Stimulated activated CD8-positive, alpha-beta memory T cell treated with anti-CD3 and anti-CD28 coated beads, Interleukin-2, amount 100 ng/mL, for 1 hour (primary cell): ENCODE data around the gene CD86.
"Not testable (repeated sequence)": the region's sequence is repeated elsewhere in the genome, so short reads cannot be mapped to it uniquely, and the experiment has no call there.

ENCODE experiments used
- DNase-seq, 2 donors: peaks; one replicate each; pipeline ENCODE4 v3.0.0-alpha.2; 2020; ENCODE audit warnings: low read depth in 2 of 2

Gene CD86, protein sequence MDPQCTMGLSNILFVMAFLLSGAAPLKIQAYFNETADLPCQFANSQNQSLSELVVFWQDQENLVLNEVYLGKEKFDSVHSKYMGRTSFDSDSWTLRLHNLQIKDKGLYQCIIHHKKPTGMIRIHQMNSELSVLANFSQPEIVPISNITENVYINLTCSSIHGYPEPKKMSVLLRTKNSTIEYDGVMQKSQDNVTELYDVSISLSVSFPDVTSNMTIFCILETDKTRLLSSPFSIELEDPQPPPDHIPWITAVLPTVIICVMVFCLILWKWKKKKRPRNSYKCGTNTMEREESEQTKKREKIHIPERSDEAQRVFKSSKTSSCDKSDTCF

DNA sequence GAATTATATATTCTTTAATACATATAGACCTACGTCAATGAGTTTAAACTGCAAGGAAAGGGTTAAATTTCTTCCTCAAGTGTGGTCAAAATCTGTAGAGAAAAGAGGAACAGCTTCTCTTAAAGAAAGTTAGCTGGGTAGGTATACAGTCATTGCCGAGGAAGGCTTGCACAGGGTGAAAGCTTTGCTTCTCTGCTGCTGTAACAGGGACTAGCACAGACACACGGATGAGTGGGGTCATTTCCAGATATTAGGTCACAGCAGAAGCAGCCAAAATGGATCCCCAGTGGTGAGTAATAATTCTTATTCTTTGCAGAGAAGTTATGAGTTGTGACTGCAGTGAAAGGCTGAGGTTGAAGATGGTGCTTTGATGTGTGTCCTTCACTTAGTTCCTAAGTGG is at the start of gene CD86:
TSS of gene CD86 (plus strand) at position 148 of the 400 bp plus-strand sequence. CDS start at position 276, 128 bp downstream.
- DNase-seq = no peak

DNA sequence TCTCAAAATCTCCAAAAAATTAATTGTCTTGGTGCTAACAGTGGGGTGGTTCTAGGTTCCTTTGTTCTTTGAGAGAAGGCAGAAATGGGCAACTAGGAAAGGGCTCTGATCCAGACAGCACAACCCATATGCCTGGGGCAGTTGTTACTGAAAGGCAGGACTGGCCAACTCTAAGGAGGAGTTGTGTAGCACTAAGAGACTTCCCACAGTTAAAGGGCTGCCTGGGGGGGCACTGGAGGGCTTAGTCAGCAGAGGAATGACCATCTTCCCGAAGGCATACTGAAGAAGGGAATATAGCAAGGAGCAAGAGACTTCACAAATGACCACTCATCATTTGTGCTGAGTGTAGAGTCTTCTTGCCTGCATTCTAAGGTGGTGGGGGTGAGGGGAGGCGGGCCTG is 48.9 kb upstream of the CD86 start:
- DNase-seq = no peak

DNA sequence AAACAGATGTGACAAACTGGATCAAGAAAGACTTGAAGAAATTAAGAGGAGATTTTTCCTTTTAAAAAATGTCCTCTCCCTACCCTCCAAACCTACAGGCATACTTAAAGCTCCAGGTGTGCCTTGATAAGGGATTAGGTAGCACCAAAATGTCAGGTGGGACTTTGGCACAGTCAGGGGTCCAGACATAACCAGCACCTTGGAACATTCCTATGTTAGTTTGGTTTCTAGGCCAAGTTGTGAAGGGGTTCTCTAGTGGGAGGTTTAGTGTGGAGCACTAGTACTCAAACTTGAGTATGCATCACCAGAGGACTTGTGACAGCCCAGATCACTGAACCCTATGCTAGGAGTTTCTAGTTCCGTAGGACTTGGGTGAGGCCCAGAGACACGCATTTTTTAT is 47.0 kb upstream of the CD86 start:
- DNase-seq = no peak

DNA sequence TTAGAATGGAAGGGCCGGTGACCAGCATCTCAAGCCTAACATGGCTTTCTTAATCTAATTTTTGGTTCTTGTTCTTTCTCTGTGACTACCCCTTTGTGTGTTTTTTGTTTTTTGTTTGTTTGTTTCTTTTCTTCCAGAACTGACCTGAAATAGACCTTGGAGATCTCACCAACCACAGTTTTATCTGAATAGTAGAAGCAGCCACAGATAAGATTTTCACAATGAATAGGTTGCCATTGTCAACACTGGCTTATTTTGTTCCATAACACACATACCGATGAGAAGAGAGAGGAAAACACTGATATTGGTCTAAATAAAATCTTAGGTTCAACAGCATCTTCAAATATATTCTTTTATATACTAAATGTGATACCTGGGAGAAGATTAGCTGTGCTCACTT is 44.7 kb upstream of the CD86 start:
- no peak for DNase-seq

DNA sequence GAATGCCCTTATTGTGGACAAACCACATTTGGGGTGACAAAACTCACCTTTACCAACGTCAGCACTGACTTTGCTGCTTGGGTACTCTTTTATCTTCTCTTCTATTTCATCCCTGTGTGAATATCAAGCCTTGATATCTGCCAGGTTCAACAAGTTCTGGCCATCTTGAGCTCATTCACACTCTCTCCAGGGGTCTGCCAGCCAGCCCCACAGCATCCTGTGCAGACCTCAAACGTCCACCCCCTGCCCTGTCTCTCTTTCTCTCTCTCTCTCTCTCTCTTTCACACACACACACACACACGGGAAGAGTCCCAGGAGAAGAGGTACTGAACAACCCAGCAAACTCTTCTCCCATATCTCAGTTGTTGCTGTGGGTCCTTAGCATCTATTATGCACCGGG is 43.8 kb upstream of the CD86 start:
- no peak for DNase-seq

DNA sequence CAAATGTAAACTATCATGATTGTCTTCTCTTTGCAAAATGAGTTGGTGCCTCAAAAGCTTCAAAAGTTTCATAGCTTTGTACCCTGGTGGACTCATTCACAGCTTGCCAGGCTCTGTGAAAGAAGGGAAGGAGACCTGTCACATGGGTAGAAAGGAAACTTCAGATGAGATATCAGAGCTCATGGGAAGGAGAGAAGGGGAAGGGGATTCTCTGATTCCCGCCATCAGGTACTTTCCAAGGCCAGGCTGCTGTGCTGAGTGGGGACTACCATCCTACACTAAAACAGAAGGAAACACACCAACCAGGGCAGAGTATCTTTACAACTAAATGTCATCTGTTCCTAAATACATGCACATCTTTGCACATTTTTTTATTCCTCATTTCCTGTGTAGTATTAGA is 42.3 kb upstream of the CD86 start:
- no peak for DNase-seq

DNA sequence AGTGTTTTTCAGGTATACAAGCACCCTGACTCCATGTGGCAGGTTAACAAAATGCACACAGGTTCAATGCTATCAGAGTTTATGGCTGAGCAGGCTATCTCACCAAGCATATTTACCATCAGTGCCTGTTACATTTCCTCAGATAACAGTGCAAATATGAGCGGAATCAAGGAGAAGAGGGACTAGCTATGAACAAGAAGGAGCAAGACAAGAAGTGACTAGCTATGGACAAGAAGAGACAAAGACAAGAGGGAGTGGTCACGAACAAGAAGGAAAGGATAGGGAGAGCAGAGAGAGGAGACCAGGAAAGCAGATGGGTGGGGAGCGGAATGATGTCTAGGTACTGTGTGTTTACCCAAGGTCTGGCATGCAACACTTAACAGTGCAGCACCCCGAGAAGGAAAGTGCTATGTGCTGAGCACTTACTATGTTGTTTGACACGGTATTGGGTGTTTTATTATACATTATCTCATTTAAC is 41.7 kb upstream of the CD86 start:
- no peak for DNase-seq

DNA sequence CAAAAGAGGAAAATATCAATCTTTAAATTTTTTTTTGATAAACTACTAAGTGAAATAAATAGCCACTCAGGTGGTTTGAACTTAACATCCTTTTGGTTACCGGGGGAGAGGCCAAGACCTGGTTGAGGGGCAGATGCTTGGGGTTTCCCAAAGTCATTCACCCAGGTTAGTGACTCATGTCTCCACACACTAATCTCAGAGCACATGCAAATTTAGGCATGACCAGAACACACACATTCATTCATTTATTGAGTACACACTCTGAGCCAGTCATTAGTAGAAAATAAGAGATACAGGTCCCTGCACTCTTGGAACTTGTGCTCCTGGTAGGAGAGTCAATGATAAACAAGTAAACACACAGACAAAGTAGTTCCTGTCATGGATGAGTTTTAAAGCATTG is 40.4 kb upstream of the CD86 start:
- DNase-seq = no peak

DNA sequence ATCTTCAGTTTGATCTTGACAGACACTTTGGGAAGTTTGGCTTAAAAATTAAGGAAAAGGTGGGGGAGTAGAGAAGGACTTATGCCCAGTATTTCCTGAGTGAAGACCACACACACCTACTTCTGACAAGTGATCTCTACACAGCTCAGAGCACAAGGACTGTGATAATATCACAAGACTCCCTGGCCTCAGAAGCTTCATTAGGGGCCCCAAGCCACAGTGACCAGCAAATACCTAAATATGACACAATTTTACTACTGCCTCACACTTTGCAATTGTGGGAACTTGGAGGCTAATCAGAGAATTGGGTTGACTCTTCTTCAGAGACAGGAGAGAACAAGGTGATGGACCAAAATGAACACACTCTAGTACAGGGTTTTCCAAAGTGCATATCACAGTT is 35.7 kb upstream of the CD86 start:
- no peak for DNase-seq

DNA sequence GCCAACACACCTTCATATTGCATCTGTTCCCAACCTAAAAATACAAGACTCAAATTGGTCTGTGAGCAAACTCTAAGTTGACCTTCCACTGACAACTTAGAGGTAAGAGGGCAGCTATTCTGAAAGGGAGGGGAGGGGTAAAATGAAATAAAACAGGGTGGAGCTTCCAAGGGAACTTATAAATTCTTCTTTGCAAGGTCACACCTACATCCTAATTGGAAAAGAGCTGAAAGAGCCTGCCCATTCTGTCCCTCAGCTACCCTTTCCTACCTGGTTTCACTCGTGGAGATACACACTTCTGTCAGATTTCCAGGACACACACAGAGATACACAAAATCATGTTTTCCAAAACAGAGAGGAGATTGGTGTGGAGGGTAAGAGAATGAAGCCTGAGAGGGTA is 34.1 kb upstream of the CD86 start:
- no peak for DNase-seq

DNA sequence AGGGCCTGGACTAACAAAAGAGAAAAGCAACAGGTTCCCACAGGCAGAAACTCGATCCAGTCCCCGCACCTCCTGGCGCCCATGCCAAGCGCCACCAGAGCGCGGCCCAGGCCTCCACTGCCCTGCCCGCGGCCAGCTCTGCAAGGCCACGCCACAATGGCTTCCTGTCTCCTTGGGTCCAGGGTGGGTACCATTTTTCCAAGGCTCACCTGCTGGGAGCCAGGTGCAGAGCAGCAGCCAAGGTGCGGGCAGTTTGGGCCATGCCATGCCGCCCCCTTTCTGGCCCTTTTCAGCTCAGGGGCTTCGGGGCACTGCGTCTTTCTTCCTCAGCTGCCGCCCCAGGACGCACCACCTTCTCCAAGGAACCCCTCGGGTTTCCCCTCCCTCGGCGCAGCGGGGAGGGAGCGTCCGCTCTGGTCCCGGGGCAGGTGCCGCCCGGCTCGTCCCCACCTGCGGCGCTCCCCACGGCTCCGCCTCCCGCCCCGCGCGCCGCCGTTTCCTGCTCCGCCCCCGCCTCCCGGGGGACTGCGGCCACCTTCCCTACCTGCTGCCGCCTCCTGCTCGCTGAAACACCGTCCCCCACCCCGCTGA is 33.3 kb upstream of the CD86 start, which contains the start of gene ILDR1:
TSS of gene ILDR1 (minus strand) at position 437 of the 591 bp plus-strand sequence. CDS start at position 267, 170 bp downstream.
- DNase-seq = no peak

DNA sequence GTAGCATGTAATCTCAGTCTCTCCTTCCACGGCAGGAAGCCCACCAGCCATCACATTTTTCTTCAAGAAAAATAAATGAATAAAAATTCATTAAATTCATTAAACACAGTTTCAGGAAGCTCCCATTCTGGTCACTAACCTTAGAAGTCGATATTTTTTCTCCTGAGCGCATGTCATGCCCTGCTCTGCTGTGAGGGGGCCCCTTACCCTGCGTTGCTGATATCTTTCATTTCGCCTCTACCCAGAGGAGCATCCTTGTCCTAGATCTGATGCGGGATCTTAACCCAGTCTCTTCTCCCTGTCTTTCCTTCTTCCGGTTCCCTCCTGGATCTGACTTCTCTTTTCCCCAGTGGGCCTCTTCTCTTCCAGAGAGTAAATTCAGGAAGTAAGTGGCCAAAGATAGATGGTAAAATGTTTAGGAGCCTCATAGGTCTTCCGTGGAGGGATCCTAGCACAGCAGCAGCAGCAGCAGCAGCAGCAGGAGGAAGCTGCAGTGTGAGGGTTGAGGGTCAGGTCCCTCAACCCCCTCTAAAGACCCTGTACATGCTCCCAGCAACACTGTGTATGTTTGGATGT is 31.7 kb upstream of the CD86 start:
- no peak for DNase-seq

DNA sequence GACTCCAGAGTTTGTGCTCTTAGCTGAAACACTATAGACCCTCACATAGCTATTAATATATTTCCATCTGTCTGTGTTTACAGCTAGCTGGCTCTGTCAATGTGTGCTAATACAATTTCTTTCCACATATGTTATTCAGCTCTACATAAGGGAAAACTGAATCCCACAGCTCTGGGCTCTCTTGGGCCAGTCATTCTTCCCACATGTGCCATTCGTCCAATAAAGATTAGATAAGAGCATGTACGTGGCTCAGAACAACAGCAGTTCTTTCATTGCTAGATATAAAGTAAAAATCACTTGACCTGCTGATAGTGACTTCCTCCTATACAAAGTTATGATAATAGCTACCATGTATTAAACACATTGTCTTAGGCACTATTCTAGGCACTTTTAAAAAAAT is 30.4 kb upstream of the CD86 start:
- no peak for DNase-seq

DNA sequence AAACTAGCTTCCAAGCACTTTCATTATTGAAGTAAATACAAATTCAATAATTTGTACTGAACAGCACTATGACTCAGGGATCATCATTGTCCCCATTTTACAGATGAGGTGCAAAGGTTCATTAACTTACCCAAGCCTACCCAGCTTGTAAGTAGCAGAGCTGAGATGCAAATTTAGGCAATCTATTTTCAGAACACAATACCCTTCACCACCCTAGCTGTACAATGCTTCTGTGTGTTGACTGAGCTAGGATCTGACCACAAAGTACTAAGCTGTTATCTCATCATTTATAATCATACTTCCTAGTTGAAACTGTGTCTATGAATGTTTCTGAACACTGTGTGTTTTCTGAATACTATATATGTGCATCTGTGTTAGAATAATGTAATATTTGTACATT is 29.9 kb upstream of the CD86 start:
- no peak for DNase-seq

DNA sequence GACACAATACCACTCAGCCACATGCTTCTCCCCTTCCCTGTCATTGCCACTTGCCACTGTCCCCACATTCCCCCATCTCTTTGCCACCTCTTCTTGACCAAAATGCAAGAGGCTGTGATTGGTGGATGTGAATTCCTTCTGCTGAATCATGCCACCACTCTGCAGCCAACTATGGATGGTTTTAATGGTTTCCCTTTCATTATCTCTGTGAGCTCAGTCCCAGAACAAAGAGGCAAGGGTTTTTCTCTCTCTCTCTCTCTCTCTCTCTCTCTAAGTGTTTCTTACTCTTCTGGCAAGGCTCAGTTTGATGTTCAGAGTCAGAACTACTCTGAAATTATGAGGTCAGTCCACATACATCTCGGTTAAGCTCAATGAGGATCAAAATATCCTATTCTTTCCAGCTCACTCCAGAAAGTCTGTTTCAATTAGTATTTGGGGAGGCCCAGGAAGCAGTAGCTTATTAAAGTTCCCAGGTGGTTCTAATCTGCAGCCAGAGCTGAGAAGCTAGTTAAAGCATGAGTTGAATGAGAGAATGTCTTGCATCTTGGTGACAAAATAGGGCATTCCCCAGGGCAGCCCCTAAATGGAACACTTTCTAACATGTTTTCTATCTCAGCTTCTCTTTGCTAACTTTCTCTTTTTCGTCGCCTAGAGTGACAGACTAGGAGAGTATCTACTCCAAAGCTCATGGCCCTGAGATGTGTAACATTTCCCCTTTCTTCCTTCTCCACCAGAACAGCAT is 24.6 kb upstream of the CD86 start:
- no peak for DNase-seq

DNA sequence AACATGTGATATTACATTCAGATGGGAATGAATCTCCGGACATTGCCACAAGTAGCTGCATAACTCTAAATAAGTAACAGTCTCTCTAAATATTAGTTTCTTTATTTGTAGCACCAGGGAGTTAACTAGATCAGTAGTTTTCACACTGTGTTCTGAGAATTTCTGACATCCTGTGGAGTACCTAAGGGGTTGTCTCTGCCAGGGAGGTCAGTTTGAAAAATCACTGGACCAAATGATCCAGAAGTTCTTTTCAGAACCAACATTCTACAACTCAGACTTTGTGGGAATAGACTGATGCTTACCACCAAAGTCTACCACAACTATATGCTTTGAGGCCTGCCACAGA is 24.1 kb upstream of the CD86 start:
- no peak for DNase-seq

DNA sequence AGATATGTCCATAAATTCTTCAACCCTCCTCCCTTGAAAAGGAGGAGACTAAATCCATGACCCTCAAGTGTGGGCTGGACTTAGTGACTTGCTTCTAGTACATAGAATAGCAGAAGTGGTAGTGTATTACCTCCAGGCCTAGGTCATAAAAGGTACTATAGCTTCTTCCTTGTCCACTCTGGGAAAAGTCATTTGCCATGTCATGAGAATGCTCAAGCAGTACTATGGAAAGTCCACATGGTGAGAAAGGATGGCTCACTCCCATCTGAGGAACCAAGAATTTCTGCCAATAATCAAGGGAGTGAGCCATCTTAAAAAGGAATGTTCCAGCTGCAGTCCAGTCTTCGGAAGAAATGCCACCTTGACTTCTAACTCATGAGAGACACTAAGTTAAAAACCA is 22.6 kb upstream of the CD86 start:
- DNase-seq = no peak

DNA sequence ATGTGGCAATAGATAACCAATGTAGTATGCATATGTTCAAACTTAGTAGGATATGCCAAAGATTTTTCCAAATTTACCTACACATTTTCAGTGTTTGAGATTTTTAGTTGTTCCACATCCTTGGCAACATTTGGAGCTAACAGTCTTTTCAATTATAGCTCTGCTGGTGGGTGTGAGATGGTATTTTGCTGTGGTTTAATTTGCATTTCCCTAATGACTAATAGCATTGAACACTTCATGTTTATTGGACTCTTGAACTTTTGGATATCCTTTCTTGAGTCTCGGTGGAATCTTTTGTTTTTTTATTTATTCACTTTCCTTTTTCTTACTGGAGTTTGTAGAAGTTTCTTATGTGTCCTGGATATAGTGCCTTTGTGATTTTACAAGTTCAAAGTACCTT is 22.1 kb upstream of the CD86 start:
- DNase-seq = no peak

DNA sequence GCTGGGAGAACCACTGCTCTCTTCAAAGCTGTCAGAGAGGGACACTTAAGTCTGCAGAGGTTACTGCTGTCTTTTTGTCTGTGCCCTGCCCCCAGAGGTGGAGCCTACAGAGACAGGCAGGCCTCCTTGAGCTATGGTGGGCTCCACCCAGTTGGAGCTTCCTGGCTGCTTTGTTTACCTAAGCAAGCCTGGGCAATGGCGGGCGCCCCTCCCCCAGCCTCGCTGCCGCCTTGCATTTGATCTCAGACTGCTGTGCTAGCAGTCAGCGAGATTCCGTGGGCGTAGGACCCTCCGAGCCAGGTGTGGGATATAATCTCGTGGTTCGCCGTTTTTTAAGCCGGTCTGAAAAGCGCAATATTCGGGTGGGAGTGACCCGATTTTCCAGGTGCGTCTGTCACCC is 7.9 kb upstream of the CD86 start:
- DNase-seq = not testable (repeated sequence)

DNA sequence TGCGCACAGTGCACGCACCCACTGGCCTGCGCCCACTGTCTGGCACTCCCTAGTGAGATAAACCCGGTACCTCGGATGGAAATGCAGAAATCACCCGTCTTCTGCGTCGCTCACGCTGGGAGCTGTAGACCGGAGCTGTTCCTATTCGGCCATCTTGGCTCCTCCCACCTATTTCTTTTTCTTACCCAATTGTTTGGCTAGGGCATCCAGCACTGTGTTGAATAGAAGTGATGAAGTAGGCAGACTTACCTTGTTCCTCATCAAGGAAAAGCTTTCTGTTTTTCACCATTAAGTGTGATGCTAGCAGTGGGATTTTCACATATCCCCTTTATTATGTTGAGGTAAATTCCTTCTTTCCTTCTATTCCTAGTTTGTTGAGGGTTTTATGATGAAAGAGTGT is 7.4 kb upstream of the CD86 start:
- DNase-seq = not testable (repeated sequence)

DNA sequence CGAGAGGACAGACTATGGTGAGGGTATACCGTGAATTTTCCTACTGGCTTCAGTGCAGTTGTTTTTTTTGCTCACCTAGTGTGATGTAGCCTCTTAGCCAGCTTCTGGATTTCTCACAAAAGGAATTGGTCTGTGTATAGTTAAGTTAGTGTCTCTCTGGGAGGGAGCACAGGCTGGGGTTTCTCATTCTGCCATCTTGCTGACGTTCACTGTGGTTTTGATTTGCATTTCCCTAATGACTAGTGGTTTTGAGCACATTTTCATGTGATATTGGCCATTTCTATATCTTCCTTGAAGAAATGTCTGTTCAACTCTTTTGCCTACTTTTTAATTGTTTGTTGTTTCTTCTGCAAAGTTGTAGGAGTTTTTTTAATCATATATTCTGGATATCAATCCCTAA is 2.2 kb upstream of the CD86 start:
- DNase-seq = no peak

DNA sequence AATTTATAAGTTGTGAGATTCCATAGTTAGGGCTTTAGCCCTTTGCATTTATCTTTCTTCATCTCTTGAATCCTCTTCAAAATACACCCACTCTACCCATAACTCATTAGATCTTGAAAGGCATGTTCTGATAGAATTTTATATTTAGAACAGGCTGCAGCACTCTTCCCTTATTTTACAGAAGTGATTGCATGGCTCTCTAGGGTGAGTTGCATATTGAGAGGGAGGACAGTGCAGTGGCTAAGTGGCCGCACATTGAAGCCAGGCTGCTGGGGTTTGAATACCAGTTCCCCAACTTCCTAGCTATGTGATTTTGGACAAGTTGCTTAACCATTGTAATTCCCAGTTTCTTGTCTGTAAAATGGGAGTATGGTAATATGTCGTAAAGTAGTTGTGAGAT is 2.5 kb downstream of the CD86 start:
- no peak for DNase-seq

DNA sequence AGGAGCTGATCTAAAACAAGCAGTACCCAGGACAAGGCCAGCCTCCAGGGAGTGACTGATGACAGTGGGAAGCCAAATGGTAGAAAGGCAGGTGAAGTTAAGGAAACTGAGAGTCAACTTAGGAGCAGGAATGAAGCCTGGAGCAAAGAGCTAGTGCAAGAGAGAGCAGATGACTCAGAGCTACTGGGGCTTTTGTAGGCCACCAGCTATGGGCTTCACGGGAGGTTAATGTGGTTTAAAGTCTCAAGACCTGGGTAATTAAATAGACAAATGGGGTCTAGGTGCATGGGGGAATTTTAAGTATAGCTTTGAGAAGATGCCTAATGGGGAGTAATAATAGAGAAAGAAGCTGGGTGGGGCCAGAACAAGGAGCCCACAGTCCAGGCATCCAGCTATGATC is 3.1 kb downstream of the CD86 start:
- no peak for DNase-seq
